Measurements from ENCODE around the gene EPAS1.
"Not testable (repeated sequence)": the region's sequence is repeated elsewhere in the genome, so short reads cannot be mapped to it uniquely, and the experiment has no call there.

Gene EPAS1

GRCh38 chr2:46394649-46395510 lies 97.7 kb downstream of the EPAS1 start:
- H3F3A ChIP-seq (ENCODE audit: insufficient read depth, low read length), result no peaks in the 10 kb centered on the region
- H3K27me3 ChIP-seq (replicated peaks; ENCODE audit: insufficient read depth, low read length), result no peaks in the 10 kb centered on the region
- no peak overlapping the region for H3K27ac ChIP-seq (ENCODE audit: low read length)
- H4K20me1 ChIP-seq (ENCODE audit: insufficient read depth, low read length), result no peaks in the 10 kb centered on the region
- H3K9me3 ChIP-seq (replicated peaks; ENCODE audit: insufficient read depth, low read length), result no peaks in the 10 kb centered on the region
- no peak overlapping the region for H3K4me2 ChIP-seq (ENCODE audit: low read depth, low read length)
- no peak overlapping the region for H3K9ac ChIP-seq (ENCODE audit: low read length)
- H3K9me2 ChIP-seq (replicated peaks; ENCODE audit: insufficient read depth, low read length), result no peaks in the 10 kb centered on the region
- TF ChIP-seq EZH2phosphoT487 (IDR thresholded peaks at IDR 0.05; ENCODE audit: low read length) (no peak), CTCF (IDR thresholded peaks at IDR 0.05; ENCODE audit: low read length) (no peak), EZH2 (optimal IDR thresholded peaks at IDR 0.05; ENCODE audit: low read depth, low read length) (no peak)
- H3K36me3 ChIP-seq (replicated peaks; ENCODE audit: insufficient read depth, low read length), result no peaks in the 10 kb centered on the region
- no peak overlapping the region for H2AFZ ChIP-seq (ENCODE audit: low read length)
- no peaks in the 10 kb centered on the region for H3K79me2 ChIP-seq (ENCODE audit: low read length)
- DNase-seq, result no peak
- no peak overlapping the region for H3K4me3 ChIP-seq (ENCODE audit: low read length)
- no peaks in the 10 kb centered on the region for H3K4me1 ChIP-seq (ENCODE audit: low read length)

- not testable (repeated sequence) for H3K79me2 ChIP-seq (ENCODE audit: low read length); H3K27me3 ChIP-seq (replicated peaks; ENCODE audit: insufficient read depth, low read length); H3F3A ChIP-seq (ENCODE audit: insufficient read depth, low read length); H3K4me3 ChIP-seq (ENCODE audit: low read length); H4K20me1 ChIP-seq (ENCODE audit: insufficient read depth, low read length); H3K9me3 ChIP-seq (replicated peaks; ENCODE audit: insufficient read depth, low read length); DNase-seq; H3K27ac ChIP-seq (ENCODE audit: low read length); H3K9ac ChIP-seq (ENCODE audit: low read length); H2AFZ ChIP-seq (ENCODE audit: low read length); H3K4me2 ChIP-seq (ENCODE audit: low read depth, low read length); H3K36me3 ChIP-seq (replicated peaks; ENCODE audit: insufficient read depth, low read length); H3K4me1 ChIP-seq (ENCODE audit: low read length); H3K9me2 ChIP-seq (replicated peaks; ENCODE audit: insufficient read depth, low read length)
Observed at GRCh38 chr2:46395730-46396129, 98.5 kb downstream of the EPAS1 start.

GRCh38 chr2:46400016-46400415 lies 102.8 kb downstream of the EPAS1 start:
- Histone ChIP-seq H3K27ac (ENCODE audit: low read length) (no peak overlapping the region), H2AFZ (ENCODE audit: low read length) (no peak overlapping the region), H3F3A (ENCODE audit: insufficient read depth, low read length) (no peaks in the 10 kb centered on the region), H3K4me2 (ENCODE audit: low read depth, low read length) (no peak overlapping the region), H4K20me1 (ENCODE audit: insufficient read depth, low read length) (no peaks in the 10 kb centered on the region), H3K9ac (ENCODE audit: low read length) (no peak overlapping the region), H3K9me3 (replicated peaks; ENCODE audit: insufficient read depth, low read length) (no peaks in the 10 kb centered on the region), H3K4me1 (ENCODE audit: low read length) (no peaks in the 10 kb centered on the region), H3K79me2 (ENCODE audit: low read length) (no peaks in the 10 kb centered on the region), H3K9me2 (replicated peaks; ENCODE audit: insufficient read depth, low read length) (no peaks in the 10 kb centered on the region), H3K4me3 (ENCODE audit: low read length) (no peak overlapping the region), H3K36me3 (replicated peaks; ENCODE audit: insufficient read depth, low read length) (no peaks in the 10 kb centered on the region), H3K27me3 (replicated peaks; ENCODE audit: insufficient read depth, low read length) (no peaks in the 10 kb centered on the region)
- DNase-seq, result no peak
- TF ChIP-seq CTCF (IDR thresholded peaks at IDR 0.05; ENCODE audit: low read length), result no peak
- TF ChIP-seq EZH2 (optimal IDR thresholded peaks at IDR 0.05; ENCODE audit: low read depth, low read length), result no peak
- TF ChIP-seq EZH2phosphoT487 (IDR thresholded peaks at IDR 0.05; ENCODE audit: low read length), result no peak

GRCh38 chr2:46402874-46403273 lies 105.7 kb downstream of the EPAS1 start:
- Histone ChIP-seq H3F3A (ENCODE audit: insufficient read depth, low read length) (no peaks in the 10 kb centered on the region), H3K79me2 (ENCODE audit: low read length) (no peaks in the 10 kb centered on the region), H3K36me3 (replicated peaks; ENCODE audit: insufficient read depth, low read length) (no peaks in the 10 kb centered on the region), H3K9ac (ENCODE audit: low read length) (no peak overlapping the region), H2AFZ (ENCODE audit: low read length) (no peak overlapping the region), H3K9me2 (replicated peaks; ENCODE audit: insufficient read depth, low read length) (no peaks in the 10 kb centered on the region), H3K4me3 (ENCODE audit: low read length) (no peak overlapping the region), H3K27me3 (replicated peaks; ENCODE audit: insufficient read depth, low read length) (no peaks in the 10 kb centered on the region), H3K9me3 (replicated peaks; ENCODE audit: insufficient read depth, low read length) (no peaks in the 10 kb centered on the region), H3K4me2 (ENCODE audit: low read depth, low read length) (no peak overlapping the region), H3K27ac (ENCODE audit: low read length) (no peak overlapping the region), H3K4me1 (ENCODE audit: low read length) (no peaks in the 10 kb centered on the region), H4K20me1 (ENCODE audit: insufficient read depth, low read length) (no peaks in the 10 kb centered on the region)
- TF ChIP-seq EZH2phosphoT487 (IDR thresholded peaks at IDR 0.05; ENCODE audit: low read length) (no peak), EZH2 (optimal IDR thresholded peaks at IDR 0.05; ENCODE audit: low read depth, low read length) (no peak), CTCF (IDR thresholded peaks at IDR 0.05; ENCODE audit: low read length) (no peak)
- no peak for DNase-seq

Data from MM.1S (cell line).